Parathyroid adenoma (tissue), 2 donors: ENCODE results near the gene DOK3.

ENCODE experiments used
- H2AFZ ChIP-seq: fragments of 300-600 bp; sonication (generic); one replicate; pipeline ENCODE4 v1.7.0; 2017; ENCODE audit warnings: antibody characterized with exemption, mild to moderate bottlenecking
- H3K27ac ChIP-seq: fragments of 300-600 bp; sonication (generic); one replicate; pipeline ENCODE4 v1.7.0; 2017
- H3K27me3 ChIP-seq: fragments of 300-600 bp; sonication (generic); one replicate; pipeline ENCODE4 v1.7.0; 2017; ENCODE audit warnings: low read length; ENCODE audit not compliant: control insufficient read depth, insufficient read depth
- H3K36me3 ChIP-seq: fragments of 300-600 bp; sonication (generic); one replicate; pipeline ENCODE4 v1.7.0; 2017; ENCODE audit warnings: low read length; ENCODE audit not compliant: control insufficient read depth, insufficient read depth
- H3K4me1 ChIP-seq: fragments of 300-600 bp; sonication (generic); one replicate; pipeline ENCODE4 v1.7.0; 2017; ENCODE audit warnings: control low read depth
- H3K4me2 ChIP-seq: fragments of 300-600 bp; sonication (generic); one replicate; pipeline ENCODE4 v1.7.0; 2017; ENCODE audit warnings: low read length
- H3K4me3 ChIP-seq: fragments of 300-600 bp; sonication (generic); one replicate; pipeline ENCODE4 v1.7.0; 2017; ENCODE audit warnings: low read depth, low read length
- H3K79me2 ChIP-seq: fragments of 300-600 bp; sonication (generic); one replicate; pipeline ENCODE4 v1.7.0; 2017; ENCODE audit warnings: control low read depth
- H3K9ac ChIP-seq: fragments of 300-600 bp; sonication (generic); one replicate; pipeline ENCODE4 v1.7.0; 2017; ENCODE audit warnings: mild to moderate bottlenecking
- H3K9me3 ChIP-seq: fragments of 300-600 bp; sonication (generic); one replicate; pipeline ENCODE4 v1.7.0; 2017; ENCODE audit warnings: low read length; ENCODE audit not compliant: control insufficient read depth
- TF ChIP-seq, protein P1 (sequence below): fragments of 300-600 bp; sonication (generic); IDR thresholded peaks from one replicate; pipeline ENCODE4 v1.7.0; 2017; ENCODE audit warnings: antibody characterized with exemption, mild to moderate bottlenecking
- donor health status: primary hyperparathyroidism.

The DOK3 gene

GRCh38 chr5:177476531-177477233 is 32.9 kb downstream of the DOK3 start:
- Histone ChIP-seq H3K27ac (peak overlapping the region; percentile 47), H2AFZ (no peak overlapping the region), H3K9ac (no peak overlapping the region), H3K27me3 (no peaks in the 10 kb centered on the region), H3K4me1 (peaks cover 43% of the 10 kb centered on the region), H3K79me2 (peaks cover 11% of the 10 kb centered on the region), H3K9me3 (no peaks in the 10 kb centered on the region), H3K4me3 (no peak overlapping the region), H3K4me2 (no peak overlapping the region), H3K36me3 (peaks cover 2% of the 10 kb centered on the region)
- TF ChIP-seq, protein P1, sequence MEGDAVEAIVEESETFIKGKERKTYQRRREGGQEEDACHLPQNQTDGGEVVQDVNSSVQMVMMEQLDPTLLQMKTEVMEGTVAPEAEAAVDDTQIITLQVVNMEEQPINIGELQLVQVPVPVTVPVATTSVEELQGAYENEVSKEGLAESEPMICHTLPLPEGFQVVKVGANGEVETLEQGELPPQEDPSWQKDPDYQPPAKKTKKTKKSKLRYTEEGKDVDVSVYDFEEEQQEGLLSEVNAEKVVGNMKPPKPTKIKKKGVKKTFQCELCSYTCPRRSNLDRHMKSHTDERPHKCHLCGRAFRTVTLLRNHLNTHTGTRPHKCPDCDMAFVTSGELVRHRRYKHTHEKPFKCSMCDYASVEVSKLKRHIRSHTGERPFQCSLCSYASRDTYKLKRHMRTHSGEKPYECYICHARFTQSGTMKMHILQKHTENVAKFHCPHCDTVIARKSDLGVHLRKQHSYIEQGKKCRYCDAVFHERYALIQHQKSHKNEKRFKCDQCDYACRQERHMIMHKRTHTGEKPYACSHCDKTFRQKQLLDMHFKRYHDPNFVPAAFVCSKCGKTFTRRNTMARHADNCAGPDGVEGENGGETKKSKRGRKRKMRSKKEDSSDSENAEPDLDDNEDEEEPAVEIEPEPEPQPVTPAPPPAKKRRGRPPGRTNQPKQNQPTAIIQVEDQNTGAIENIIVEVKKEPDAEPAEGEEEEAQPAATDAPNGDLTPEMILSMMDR = no peak

GRCh38 chr5:177475563-177476427 is 33.8 kb downstream of the DOK3 start:
- Histone ChIP-seq H3K27me3 (no peaks in the 10 kb centered on the region), H3K79me2 (peaks cover 18% of the 10 kb centered on the region), H3K36me3 (peaks cover 2% of the 10 kb centered on the region), H3K4me2 (no peak overlapping the region), H2AFZ (no peak overlapping the region), H3K4me3 (no peak overlapping the region), H3K27ac (peak overlapping the region; percentile 47), H3K9ac (no peak overlapping the region), H3K9me3 (no peaks in the 10 kb centered on the region), H3K4me1 (peaks cover 47% of the 10 kb centered on the region)
- TF ChIP-seq, protein P1 = no peak

DNA sequence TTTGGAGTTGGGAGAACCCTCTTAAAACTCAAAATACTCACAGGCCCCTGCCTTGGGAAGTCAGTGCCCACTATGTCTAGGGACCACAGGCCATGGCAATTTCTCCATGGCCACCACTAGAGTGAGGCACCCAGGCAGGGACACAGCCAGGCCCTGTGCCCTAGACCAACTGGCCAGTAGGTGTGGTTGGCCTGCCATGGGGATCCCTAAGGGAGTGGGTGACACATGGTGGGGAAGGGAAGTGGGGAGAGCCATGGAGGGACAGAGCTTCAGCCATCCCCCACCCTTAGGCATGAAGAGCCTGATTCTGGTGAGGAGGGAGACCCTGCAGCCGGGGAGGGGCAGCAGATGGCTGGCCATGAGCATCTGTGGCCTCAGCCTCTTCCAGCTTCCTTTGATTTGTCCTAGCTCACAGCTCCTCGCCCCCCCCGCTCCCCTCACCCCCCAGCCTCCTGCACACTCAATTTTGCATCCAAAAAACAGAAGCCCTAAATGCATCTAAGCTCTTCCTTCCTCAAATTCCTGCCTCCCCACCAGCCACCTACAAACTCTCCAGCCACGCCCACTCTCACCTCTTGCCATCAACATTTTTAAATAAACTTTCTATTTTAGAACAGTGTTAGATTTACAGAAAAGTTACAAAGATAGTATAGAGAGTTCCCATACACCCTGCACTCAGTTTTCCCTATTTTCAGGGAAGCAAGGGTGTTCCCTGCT is 34.6 kb downstream of the DOK3 start:
- H3K4me1 ChIP-seq = peaks cover 41% of the 10 kb centered on the region

GRCh38 chr5:177474002-177474476 is 35.6 kb downstream of the DOK3 start:
- Histone ChIP-seq H3K9ac (no peak overlapping the region), H3K4me1 (peaks cover 31% of the 10 kb centered on the region), H3K27ac (peak overlapping the region; percentile 24), H3K4me3 (no peak overlapping the region), H2AFZ (no peak overlapping the region), H3K27me3 (no peaks in the 10 kb centered on the region), H3K9me3 (no peaks in the 10 kb centered on the region), H3K79me2 (peaks cover 24% of the 10 kb centered on the region), H3K36me3 (no peaks in the 10 kb centered on the region), H3K4me2 (no peak overlapping the region)
- TF ChIP-seq, protein P1 = no peak

More for the DNA sequence above, 34.6 kb downstream of the DOK3 start:
- Histone ChIP-seq H3K27me3 (no peaks in the 10 kb centered on the region), H3K4me2 (no peak overlapping the region), H3K79me2 (peaks cover 24% of the 10 kb centered on the region), H3K9ac (no peak overlapping the region), H2AFZ (no peak overlapping the region), H3K4me3 (no peak overlapping the region), H3K36me3 (no peaks in the 10 kb centered on the region), H3K27ac (peak overlapping the region; percentile 24), H3K9me3 (no peaks in the 10 kb centered on the region)
- TF ChIP-seq, protein P1 = no peak
